Keratinocyte (primary cell): Measurements from ENCODE around the gene CEL.
"Not testable (repeated sequence)": the region's sequence is repeated elsewhere in the genome, so short reads cannot be mapped to it uniquely, and the experiment has no call there.

ENCODE experiments used
- CTCF ChIP-seq, 3 experiments: IDR thresholded peaks in 1 of 3; conservative IDR thresholded peaks in 1 of 3; optimal IDR thresholded peaks in 1 of 3; 2 replicates in 2 of 3; 3 replicates in 1 of 3; pipeline versions ENCODE3 to v1.5.1; 2011; ENCODE audit warnings: low read length in 3 of 3, mild to moderate bottlenecking in 3 of 3, moderate library complexity in 2 of 3, control low read depth in 1 of 3, inconsistent platforms in 1 of 3; ENCODE audit not compliant: insufficient read depth in 2 of 3; ENCODE audit errors: extremely low read depth in 1 of 3
- EZH2 ChIP-seq: IDR thresholded peaks from one replicate; pipeline ENCODE4 v1.6.1; 2012; ENCODE audit warnings: inconsistent platforms, mild to moderate bottlenecking, low read length, moderate library complexity

GRCh38 chr9:133072210-133072609, 10.4 kb downstream of the CEL start:
- TF ChIP-seq CTCF (optimal IDR thresholded peaks at IDR 0.05 in 1 of 3, IDR thresholded peaks at IDR 0.05 in 1 of 3, conservative IDR thresholded peaks at IDR 0.05 in 1 of 3; ENCODE audit: extremely low read depth in 1 of 3, insufficient read depth in 2 of 3, low read length in 3 of 3); EZH2: not testable (repeated sequence)
